HG03066 (cell line): ENCODE data around the gene PRKAG3.

ENCODE experiments used
- ATAC-seq: cut with Tn5 transposase; IDR thresholded peaks from one replicate; pipeline ENCODE4 v1.9.1; 2021; ENCODE audit warnings: low read depth; ENCODE audit not compliant: unreplicated experiment

PRKAG3 gene

GRCh38 chr2:218816561-218817011 is 15.0 kb downstream of the PRKAG3 start:
- no peak for ATAC-seq

- ATAC-seq: no peak
These were observed 16.0 kb downstream of the PRKAG3 start for GRCh38 chr2:218815649-218816048.

DNA sequence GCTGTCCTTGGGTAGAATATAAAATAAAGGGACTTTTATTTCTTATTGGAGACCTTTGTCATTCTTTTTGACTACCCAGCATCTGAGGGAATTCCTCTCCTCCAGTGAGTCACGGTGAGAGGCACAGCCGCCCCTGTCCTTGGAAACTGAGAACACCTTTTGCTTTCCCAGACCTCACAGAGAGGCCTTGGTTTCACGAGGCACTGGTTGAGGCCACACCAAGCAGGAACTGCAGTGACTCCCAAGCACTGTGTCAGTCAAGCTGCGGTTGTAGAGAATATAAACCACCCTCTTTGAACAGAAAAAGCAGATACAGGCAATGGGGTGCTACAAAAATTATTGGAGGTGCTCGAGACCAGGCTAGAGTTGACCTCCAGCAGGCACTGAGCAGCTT is 16.4 kb downstream of the PRKAG3 start:
- ATAC-seq: no peak

GRCh38 chr2:218814540-218815243 is 16.9 kb downstream of the PRKAG3 start:
- ATAC-seq: no peak

GRCh38 chr2:218813771-218814460 is 17.7 kb downstream of the PRKAG3 start:
- no peak for ATAC-seq

- ATAC-seq: no peak
These were observed 18.7 kb downstream of the PRKAG3 start for GRCh38 chr2:218812861-218813260.

DNA sequence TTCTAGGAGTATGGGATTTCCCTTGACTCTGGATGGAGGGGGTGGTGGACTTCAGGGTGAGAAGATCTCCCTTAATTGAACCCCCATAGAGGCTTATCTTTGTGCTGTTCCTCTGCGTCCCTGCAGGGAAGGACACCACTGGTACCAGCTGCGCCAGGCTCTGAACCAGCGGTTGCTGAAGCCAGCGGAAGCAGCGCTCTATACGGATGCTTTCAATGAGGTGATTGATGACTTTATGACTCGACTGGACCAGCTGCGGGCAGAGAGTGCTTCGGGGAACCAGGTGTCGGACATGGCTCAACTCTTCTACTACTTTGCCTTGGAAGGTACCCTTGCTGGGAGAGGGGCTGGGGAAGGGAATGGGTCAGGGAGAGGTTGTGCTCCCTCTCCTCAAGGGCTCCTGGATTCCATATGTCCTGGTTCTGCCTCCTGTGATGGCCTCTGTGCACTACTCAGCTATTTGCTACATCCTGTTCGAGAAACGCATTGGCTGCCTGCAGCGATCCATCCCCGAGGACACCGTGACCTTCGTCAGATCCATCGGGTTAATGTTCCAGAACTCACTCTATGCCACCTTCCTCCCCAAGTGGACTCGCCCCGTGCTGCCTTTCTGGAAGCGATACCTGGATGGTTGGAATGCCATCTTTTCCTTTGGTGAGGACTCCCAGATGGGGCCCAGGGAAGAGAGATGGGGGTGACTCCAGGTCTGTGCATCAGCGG is 19.3 kb downstream of the PRKAG3 start:
- ATAC-seq: no peak

GRCh38 chr2:218811382-218811781 is 20.2 kb downstream of the PRKAG3 start:
- ATAC-seq: no peak

DNA sequence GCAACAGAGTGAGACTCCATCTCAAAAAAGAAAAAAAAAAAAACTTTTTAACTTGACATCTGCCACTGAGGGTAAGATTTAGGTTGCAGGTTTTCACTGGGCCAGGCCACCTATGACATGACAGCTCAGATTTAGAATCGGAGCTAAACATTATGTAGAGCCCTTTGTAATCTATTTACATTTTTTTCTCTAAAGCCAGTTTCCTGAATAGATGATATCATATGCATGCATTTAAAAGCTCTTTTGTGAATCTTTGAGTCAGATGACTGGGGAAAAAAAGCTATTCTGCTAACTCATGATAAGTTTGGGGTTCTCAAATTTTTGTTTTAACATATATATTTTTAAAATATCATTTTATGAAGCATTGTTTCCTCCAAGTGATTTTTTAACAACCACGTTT is 21.3 kb downstream of the PRKAG3 start:
- ATAC-seq: no peak

- ATAC-seq: no peak
These were observed 22.1 kb downstream of the PRKAG3 start for GRCh38 chr2:218809515-218809914.

DNA sequence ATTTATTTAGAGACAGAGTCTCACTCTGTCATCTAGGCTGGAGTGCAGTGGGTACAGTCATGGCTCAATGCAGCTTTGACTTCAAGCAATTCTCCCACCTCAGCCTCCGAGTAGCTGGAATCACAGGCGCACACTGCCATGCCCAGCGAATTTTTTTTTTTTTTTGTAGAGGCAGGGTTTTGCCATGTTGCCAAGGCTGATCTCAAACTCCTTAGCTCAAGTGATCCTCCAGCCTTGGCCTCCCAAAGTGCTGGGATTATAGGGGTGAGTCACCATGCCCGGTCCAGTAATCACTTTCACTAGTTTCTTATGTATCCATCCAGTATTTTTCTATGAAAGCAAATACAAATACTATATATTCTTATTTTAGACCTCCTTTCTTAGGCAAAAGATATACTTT is 24.0 kb downstream of the PRKAG3 start:
- no peak for ATAC-seq

GRCh38 chr2:218806346-218806978 is 25.1 kb downstream of the PRKAG3 start:
- ATAC-seq: no peak

DNA sequence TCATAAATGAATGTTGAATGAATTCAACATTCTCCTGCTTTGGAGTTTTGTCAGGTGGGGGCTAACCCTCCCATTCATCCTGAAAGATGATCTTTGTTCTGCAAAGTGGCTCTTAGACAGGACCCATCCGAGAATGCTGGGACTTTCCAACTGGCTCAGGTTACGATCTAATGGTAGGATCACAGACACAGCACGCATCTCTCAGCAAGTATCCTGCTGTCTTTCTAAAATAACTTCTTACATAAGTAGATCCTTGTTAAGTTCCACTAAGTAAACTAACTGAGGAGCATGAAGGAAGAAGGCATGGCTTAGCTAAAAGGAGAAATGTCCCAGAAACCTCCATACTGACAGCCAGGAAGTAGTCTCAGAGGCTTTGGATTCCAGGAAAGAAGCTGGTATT is 26.0 kb downstream of the PRKAG3 start:
- no peak for ATAC-seq

- ATAC-seq: no peak
These were observed 26.8 kb downstream of the PRKAG3 start for GRCh38 chr2:218804817-218805216.

- ATAC-seq: no peak
These were observed 29.1 kb downstream of the PRKAG3 start for GRCh38 chr2:218802386-218802994.

- ATAC-seq: no peak
These were observed 31.6 kb downstream of the PRKAG3 start for GRCh38 chr2:218799990-218800389.

- ATAC-seq: no peak
These were observed 32.7 kb downstream of the PRKAG3 start for GRCh38 chr2:218798767-218799504.

- no peak for ATAC-seq
These were observed 34.9 kb downstream of the PRKAG3 start for GRCh38 chr2:218796691-218797090.

GRCh38 chr2:218792433-218792832 is 39.2 kb downstream of the PRKAG3 start:
- ATAC-seq: no peak
